Activated T-cell treated with anti-CD3 and anti-CD28 coated beads for 4 hours (primary cell): ENCODE results near the gene CRNN.

Experiments
- DNase-seq: peaks from one replicate; pipeline ENCODE4 v3.0.0-alpha.2; 2020

Gene CRNN

GRCh38 chr1:152413909-152414308 is at the start of gene CRNN:
CRNN (minus strand) TSS chr1:152414263; CDS start chr1:152412233, 2,030 bp downstream.
- DNase-seq, result no peak

GRCh38 chr1:152462636-152463035 is 48.6 kb upstream of the CRNN start:
- DNase-seq, result no peak

- peak; percentile 47 for DNase-seq
Observed at GRCh38 chr1:152461544-152461943, 47.5 kb upstream of the CRNN start.

- DNase-seq, result no peak
Observed at GRCh38 chr1:152460529-152460899, 46.5 kb upstream of the CRNN start.

- peak; percentile 70 for DNase-seq
Observed at GRCh38 chr1:152459596-152460528, 45.8 kb upstream of the CRNN start.

- peak; percentile 74 for DNase-seq
Observed at GRCh38 chr1:152458384-152459185, 44.5 kb upstream of the CRNN start.

- DNase-seq, result no peak
Observed at GRCh38 chr1:152457561-152457960, 43.5 kb upstream of the CRNN start.

- DNase-seq, result no peak
Observed at GRCh38 chr1:152457071-152457470, 43.0 kb upstream of the CRNN start.

GRCh38 chr1:152451254-152451653 is 37.2 kb upstream of the CRNN start:
- DNase-seq, result no peak

- DNase-seq, result no peak
Observed at GRCh38 chr1:152449661-152450060, 35.6 kb upstream of the CRNN start.

- DNase-seq, result no peak
Observed at GRCh38 chr1:152448496-152448895, 34.4 kb upstream of the CRNN start.

GRCh38 chr1:152448095-152448494 is 34.0 kb upstream of the CRNN start:
- no peak for DNase-seq

- no peak for DNase-seq
Observed at GRCh38 chr1:152447484-152447883, 33.4 kb upstream of the CRNN start.

- no peak for DNase-seq
Observed at GRCh38 chr1:152444045-152444444, 30.0 kb upstream of the CRNN start.

- no peak for DNase-seq
Observed at GRCh38 chr1:152442765-152443164, 28.7 kb upstream of the CRNN start.

GRCh38 chr1:152442301-152442700 is 28.2 kb upstream of the CRNN start:
- no peak for DNase-seq

GRCh38 chr1:152441756-152442155 is 27.7 kb upstream of the CRNN start:
- DNase-seq, result no peak

- peak; percentile 51 for DNase-seq
Observed at GRCh38 chr1:152440635-152441471, 26.8 kb upstream of the CRNN start.

- no peak for DNase-seq
Observed at GRCh38 chr1:152436593-152437496, 22.8 kb upstream of the CRNN start.

- DNase-seq, result no peak
Observed at GRCh38 chr1:152427458-152427857, 13.4 kb upstream of the CRNN start.

GRCh38 chr1:152426731-152427130 is 12.7 kb upstream of the CRNN start:
- DNase-seq, result no peak

- no peak for DNase-seq
Observed at GRCh38 chr1:152419917-152420316, 5.9 kb upstream of the CRNN start.
